Skeletal muscle tissue (tissue), 4 donors: ENCODE measurements around the gene NGF. TPM values are rescaled to one million over a fixed set of nuclear protein-coding genes. Genes with fewer than 3 reads are reported as not detected.
"Not testable (repeated sequence)": the region's sequence is repeated elsewhere in the genome, so short reads cannot be mapped to it uniquely, and the experiment has no call there.

ENCODE experiments used
- H3K27ac ChIP-seq: one replicate; pipeline ENCODE4 v1.7.0; 2013; ENCODE audit warnings: mild to moderate bottlenecking, low read depth, low read length, inconsistent platforms
- H3K27me3 ChIP-seq, 3 donors: one replicate each; pipeline ENCODE4 v1.7.0; 2013; ENCODE audit warnings: low read length in 3 of 3; ENCODE audit not compliant: control insufficient read depth in 3 of 3, insufficient read depth in 3 of 3
- H3K36me3 ChIP-seq, 3 donors: one replicate each; pipeline ENCODE4 v1.7.0; 2013; ENCODE audit warnings: low read length in 3 of 3; ENCODE audit not compliant: control insufficient read depth in 3 of 3, insufficient read depth in 3 of 3
- H3K4me1 ChIP-seq, 3 donors: one replicate each; pipeline ENCODE4 v1.7.0; 2013; ENCODE audit warnings: low read length in 3 of 3, mild to moderate bottlenecking in 3 of 3; ENCODE audit not compliant: control insufficient read depth in 3 of 3, insufficient read depth in 3 of 3
- H3K4me3 ChIP-seq, 3 donors: one replicate each; pipeline ENCODE4 v1.7.0; 2013; ENCODE audit warnings: low read length in 3 of 3
- H3K9ac ChIP-seq, 3 donors: one replicate each; pipeline ENCODE4 v1.7.0; 2013; ENCODE audit warnings: low read length in 3 of 3, mild to moderate bottlenecking in 3 of 3, moderate library complexity in 2 of 3, low read depth in 1 of 3
- H3K9me3 ChIP-seq, 3 donors: one replicate each; pipeline ENCODE4 v1.7.0; 2013; ENCODE audit warnings: low read length in 3 of 3; ENCODE audit not compliant: control insufficient read depth in 3 of 3
- total RNA-seq: library from RNA; depleted of rRNA; stranded (reverse); fragments of >200 nt; gene quantifications from one replicate; pipeline ENCODE4 v1.2.3, GENCODE V29; 2014
- donor health status: Osteomylitis.

NGF gene
- total RNA-seq, result 2.1 TPM

DNA sequence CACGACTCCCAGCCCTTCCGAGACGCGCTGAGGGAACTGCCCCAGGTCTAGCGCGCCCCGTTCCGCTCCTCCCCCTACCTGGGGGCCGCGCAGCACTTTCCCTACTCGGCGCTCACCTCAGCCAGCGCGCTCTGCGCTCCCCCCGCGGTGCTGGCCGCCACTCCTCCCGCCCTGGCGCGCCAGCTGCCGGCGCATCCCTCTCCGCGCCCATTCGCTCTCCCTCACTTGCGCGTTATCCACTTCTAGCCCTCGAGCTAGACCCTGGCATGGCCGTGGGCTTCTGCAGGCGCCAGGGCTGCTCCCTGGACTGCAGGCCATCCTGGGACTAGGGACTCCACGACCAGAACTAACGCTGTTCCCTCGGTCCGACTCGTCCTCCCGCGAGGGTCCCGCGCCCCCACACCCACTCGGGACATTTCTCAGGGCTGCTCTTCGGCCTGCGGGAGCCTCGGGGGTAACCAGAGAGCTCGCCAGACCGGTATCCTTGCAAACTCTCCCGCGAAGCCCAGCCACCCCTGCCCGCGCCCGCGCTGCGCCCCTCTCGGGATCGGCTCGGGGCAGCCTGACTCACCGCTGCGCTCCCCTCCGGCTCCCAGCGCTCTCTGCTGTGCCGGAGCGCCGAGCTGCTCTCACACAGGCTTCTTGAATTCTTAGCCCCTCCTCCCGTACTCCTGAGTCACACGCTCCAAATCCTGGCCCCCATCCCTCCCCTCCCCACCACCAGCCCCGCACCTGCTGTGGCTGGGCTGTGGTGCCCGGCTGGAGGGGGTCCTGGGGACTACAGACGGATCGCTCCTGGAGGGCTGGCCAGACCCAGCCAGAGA, at the start of gene NGF:
NGF (minus strand) TSS at position 617 of the 824 bp plus-strand sequence. CDS start 51,454 bp downstream, outside the sequence.
- Histone ChIP-seq H3K4me1 (peaks cover 10 to 14% (median 11%) of the 10 kb centered on the region in 3 donors), H3K9ac (peak within 1 kb of the TSS; percentile 53 to 74 (median 57))

DNA sequence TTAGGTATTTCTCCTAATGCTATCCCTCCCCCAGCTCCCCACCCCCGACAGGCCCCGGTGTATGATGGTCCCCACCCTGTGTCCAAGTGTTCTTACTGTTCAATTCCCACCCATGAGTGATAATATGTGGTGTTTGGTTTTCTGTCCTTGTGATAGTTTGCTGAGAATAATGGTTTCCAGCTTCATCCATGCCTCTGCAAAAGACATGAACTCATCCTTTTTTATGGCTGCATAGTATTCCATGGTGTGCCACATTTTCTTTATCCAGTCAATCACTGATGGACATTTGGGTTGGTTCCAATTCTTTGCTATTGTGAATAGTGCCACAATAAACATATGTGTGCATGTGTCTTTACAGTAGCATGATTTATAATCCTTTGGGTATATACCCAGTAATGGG, 45.4 kb upstream of the NGF start:
- H3K36me3 ChIP-seq, H3K27me3 ChIP-seq: not testable (repeated sequence)

More for the DNA sequence above, at the start of gene NGF:
- no peaks in the 10 kb centered on the region for H3K9me3 ChIP-seq
- peak within 1 kb of the TSS; percentile 64 to 72 (median 72) for H3K4me3 ChIP-seq
- H3K36me3 ChIP-seq, result no peaks in the 10 kb centered on the region
- H3K27ac ChIP-seq, result no peak within 1 kb of the TSS
- H3K27me3 ChIP-seq, result peaks cover 2 to 24% (median 18%) of the 10 kb centered on the region in 3 donors

DNA sequence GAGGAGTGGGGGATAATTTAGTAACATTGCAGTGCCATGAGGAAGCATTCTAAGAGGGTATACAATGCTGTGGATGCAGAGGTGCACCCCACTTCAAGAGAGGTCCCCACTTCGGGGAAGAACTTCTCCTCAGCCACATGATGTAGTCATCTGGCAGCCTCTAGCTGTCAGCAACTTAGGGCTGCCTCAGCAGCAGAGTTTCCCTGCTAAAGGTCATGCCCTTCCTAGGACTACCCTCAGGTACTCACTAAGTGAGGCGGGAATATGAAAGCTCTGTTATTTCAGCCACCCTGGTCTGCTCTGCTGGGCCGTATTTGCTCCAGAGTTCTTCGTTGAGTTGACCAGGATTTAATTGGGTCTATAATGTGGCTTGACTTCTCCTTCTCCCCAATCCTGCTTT, 41.9 kb upstream of the NGF start:
- H3K4me3 ChIP-seq, result no peak overlapping the region
- no peak overlapping the region for H3K27ac ChIP-seq
- no peaks in the 10 kb centered on the region for H3K36me3 ChIP-seq
- H3K9me3 ChIP-seq, result no peaks in the 10 kb centered on the region
- H3K27me3 ChIP-seq, result no peaks in the 10 kb centered on the region
- H3K4me1 ChIP-seq, result no peaks in the 10 kb centered on the region
- no peak overlapping the region for H3K9ac ChIP-seq

More for the DNA sequence above, 45.4 kb upstream of the NGF start:
- H3K4me3 ChIP-seq, H3K27ac ChIP-seq, H3K4me1 ChIP-seq, H3K9me3 ChIP-seq, H3K9ac ChIP-seq: not testable (repeated sequence)

DNA sequence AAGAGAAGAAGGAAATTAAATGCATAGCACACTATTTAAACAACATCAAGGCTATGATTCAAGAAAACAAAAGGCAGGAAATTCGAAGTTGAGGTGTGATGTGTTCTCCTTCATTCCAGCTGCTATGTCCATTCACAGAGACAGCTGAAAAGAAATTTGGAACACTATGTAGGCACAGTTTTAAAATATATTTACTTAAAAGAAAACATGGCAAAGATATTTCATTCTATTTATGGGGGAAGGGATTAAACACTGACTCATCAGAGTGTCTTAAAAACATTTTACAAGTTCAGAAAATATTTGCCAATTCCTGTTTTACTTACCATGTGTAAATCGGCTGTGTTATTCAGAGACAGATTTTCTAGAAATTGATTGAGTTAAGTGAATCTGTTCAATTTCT, 39.4 kb upstream of the NGF start:
- no peaks in the 10 kb centered on the region for H3K36me3 ChIP-seq
- no peaks in the 10 kb centered on the region for H3K4me1 ChIP-seq
- no peaks in the 10 kb centered on the region for H3K9me3 ChIP-seq
- H3K4me3 ChIP-seq, result no peak overlapping the region
- no peaks in the 10 kb centered on the region for H3K27me3 ChIP-seq
- H3K27ac ChIP-seq, result no peak overlapping the region
- H3K9ac ChIP-seq, result no peak overlapping the region

DNA sequence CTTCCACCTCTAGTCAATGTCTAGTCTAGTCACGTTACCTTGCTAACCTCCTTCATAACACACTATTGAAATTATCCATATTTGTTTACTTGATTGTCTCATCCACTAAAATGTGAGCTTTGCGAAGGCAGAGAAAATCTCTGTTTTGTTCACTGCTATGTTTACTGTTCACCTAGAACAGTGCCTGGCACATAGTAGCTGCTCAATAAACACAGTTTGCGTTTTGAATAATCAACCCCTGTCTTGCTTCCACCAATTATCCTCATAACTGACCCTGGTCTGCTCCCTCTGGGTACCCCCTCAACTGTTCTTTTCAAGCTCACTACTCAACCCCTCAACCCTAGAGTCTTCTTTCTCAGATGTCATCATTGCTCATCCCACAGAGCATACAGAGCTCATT, 36.5 kb upstream of the NGF start:
- H3K27me3 ChIP-seq, result no peaks in the 10 kb centered on the region
- H3K4me3 ChIP-seq, result no peak overlapping the region
- H3K4me1 ChIP-seq, result no peaks in the 10 kb centered on the region
- H3K27ac ChIP-seq, result no peak overlapping the region
- no peak overlapping the region for H3K9ac ChIP-seq
- H3K9me3 ChIP-seq, result no peaks in the 10 kb centered on the region
- no peaks in the 10 kb centered on the region for H3K36me3 ChIP-seq

DNA sequence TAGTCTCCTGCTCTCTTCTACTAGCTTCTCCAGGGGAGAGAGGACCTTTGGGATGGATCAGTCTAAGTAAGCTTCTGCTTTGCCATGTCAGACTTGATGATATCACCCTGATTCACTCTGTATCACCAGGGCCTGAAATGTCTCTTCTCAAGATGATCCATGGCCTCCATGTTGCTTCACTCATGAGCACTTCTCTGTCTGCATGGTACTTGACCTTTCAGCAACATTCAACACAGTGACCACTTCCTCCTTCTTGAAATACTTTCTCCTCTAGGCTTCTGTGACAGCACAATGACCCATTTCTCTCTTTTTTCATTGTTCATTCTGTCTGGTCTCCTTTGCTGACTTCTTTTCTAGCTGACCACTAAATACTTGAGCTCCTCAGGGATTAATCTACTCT, 35.3 kb upstream of the NGF start:
- H3K27me3 ChIP-seq, result no peaks in the 10 kb centered on the region
- H3K9ac ChIP-seq, result no peak overlapping the region
- H3K9me3 ChIP-seq, result no peaks in the 10 kb centered on the region

DNA sequence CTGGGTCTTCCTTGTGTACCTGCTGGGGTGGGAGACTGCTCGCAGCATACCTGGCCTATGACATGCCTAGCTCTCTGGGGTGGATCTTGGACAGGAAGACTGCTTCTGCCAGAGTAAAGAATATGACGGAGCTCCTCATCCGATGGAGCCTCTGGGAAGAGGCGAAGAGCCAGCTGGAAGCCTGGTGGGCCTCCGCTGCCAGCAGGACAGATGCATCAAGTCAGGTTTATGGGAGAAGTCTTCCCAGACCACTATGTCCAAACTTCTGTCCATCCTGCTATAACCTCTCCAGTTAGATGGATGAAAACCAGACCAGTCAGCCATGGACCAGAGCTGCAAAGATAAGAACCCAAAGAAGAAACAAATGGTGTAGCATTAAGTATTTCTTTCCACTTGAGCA, 27.7 kb upstream of the NGF start:
- no peaks in the 10 kb centered on the region for H3K9me3 ChIP-seq
- H3K9ac ChIP-seq, result no peak overlapping the region
- H3K27me3 ChIP-seq, result no peaks in the 10 kb centered on the region
- H3K36me3 ChIP-seq, result no peaks in the 10 kb centered on the region
- H3K4me3 ChIP-seq, result no peak overlapping the region
- H3K4me1 ChIP-seq, result peaks cover 11 to 15% (median 12%) of the 10 kb centered on the region in 3 donors
- no peak overlapping the region for H3K27ac ChIP-seq

More for the DNA sequence above, 35.3 kb upstream of the NGF start:
- H3K36me3 ChIP-seq, result no peaks in the 10 kb centered on the region
- no peaks in the 10 kb centered on the region for H3K4me1 ChIP-seq
- no peak overlapping the region for H3K4me3 ChIP-seq
- H3K27ac ChIP-seq, result no peak overlapping the region

DNA sequence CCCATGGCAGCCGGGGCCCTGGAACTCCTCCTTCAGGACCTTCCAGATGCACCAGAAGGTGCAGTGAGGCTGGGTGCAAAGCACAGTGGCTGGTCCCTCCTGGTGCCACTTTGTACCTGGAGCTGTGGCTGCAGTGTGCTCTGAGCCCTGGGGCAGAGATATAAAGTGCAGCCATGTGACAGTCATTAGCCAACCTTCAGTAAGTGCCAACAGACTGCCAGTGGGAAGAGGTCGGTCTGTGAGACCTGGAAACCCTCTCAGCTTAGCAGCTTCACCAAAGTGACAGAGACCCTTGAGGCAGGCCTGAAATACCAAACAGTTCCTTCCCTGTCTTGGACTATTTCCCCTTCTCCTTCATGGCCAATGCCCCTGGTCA, 26.7 kb upstream of the NGF start:
- Histone ChIP-seq H3K27ac (no peak overlapping the region), H3K27me3 (no peaks in the 10 kb centered on the region), H3K9ac (no peak overlapping the region), H3K4me1 (peaks cover 11 to 15% (median 12%) of the 10 kb centered on the region in 3 donors), H3K9me3 (no peaks in the 10 kb centered on the region), H3K36me3 (no peaks in the 10 kb centered on the region), H3K4me3 (no peak overlapping the region)

DNA sequence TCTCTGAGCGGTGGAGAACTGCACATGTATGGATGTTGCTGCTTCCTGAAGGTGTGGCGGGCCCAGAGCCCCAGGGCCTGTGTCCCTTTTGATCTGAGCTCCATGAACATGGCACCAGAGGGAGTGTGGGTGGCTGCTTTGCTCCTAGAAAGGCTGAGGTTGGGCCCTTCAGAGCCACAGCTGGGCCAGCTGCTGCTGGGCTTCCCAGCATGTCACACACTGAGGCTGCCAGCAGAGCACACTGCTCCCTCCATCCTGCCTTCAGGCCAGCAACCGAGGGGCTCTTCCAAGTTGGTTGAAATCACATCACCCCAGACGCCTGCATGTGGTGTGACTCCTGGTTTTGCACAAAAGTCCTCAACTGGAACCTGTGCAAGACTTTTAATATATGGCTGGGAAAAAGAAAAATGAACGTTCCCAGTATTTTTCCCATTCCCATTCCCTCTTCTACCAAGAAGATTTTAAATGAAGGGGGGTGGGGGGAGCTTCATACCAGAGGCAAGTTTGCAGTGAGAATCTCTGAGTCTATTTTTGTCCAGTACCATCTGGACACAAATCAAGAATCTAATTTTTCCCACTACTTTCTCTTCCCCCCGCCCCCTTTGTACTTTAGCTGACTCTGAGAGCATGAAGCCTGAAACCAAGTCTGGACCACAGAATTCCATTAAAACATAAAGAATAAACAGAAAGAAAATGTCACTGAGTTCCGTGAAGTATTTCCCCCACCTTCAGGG, 26.2 kb upstream of the NGF start:
- H3K9ac ChIP-seq, result no peak overlapping the region
- no peaks in the 10 kb centered on the region for H3K27me3 ChIP-seq
- no peaks in the 10 kb centered on the region for H3K9me3 ChIP-seq
- H3K36me3 ChIP-seq, result no peaks in the 10 kb centered on the region
- no peak overlapping the region for H3K4me3 ChIP-seq
- peak overlapping the region; percentile 27 for H3K27ac ChIP-seq
- H3K4me1 ChIP-seq, result peaks cover 11 to 15% (median 12%) of the 10 kb centered on the region in 3 donors

DNA sequence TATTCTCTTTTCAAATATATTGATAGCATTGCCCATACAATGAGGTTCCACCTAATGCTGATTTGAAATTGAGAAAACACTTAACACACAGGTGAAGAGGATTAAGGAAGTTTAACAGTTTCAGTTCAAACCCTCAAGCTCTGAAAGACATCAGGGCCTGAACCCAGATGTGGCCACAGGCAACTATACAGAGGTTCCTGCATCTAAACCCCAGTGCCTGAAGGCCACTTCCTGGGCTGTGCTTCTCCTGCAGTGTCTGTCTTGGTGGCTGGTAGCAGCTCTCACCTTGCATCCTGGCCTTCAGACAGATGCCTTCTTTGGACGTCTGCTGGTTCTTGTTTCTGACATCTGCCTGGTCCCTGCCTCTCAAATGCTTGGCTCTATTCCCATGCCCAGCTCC, 25.1 kb upstream of the NGF start:
- no peak overlapping the region for H3K9ac ChIP-seq
- no peaks in the 10 kb centered on the region for H3K36me3 ChIP-seq
- no peak overlapping the region for H3K4me3 ChIP-seq
- peaks cover 11 to 15% (median 12%) of the 10 kb centered on the region in 3 donors for H3K4me1 ChIP-seq
- no peaks in the 10 kb centered on the region for H3K9me3 ChIP-seq
- H3K27ac ChIP-seq, result no peak overlapping the region
- H3K27me3 ChIP-seq, result no peaks in the 10 kb centered on the region
